IMR-90 (cell line): ENCODE data around the gene POU4F2. TPM values are rescaled to one million over a fixed set of nuclear protein-coding genes. Genes with fewer than 3 reads are reported as not detected.

Experiments
- ATAC-seq: fragments of 200-7000 bp; cut with Tn5 transposase; 2 replicates; pipeline ENCODE4 v1.9.1; 2020; ENCODE audit warnings: low read depth, mild to moderate bottlenecking, moderate library complexity
- BruUV-seq: library from RNA; stranded (reverse); fragments of 400-500 nt; replicated peaks from 2 replicates; lab custom pipeline; 2021; lab: Mats Ljungman, UMichigan
- CTCF ChIA-PET: fragments of 300-600 bp; formaldehyde crosslinking; extraction: SDS; loops from one replicate; lab custom pipeline; 2021; ENCODE audit warnings: antibody characterized with exemption; lab: Yijun Ruan, JAX
- POLR2A ChIA-PET: fragments of 300-600 bp; sonication (Branson Sonifier 250); formaldehyde crosslinking; loops from one replicate; lab custom pipeline; 2022; ENCODE audit warnings: antibody characterized with exemption; ENCODE audit not compliant: unreplicated experiment; lab: Charles Lee
- DNase-seq: peaks from one replicate; pipeline ENCODE4 v3.0.0; 2013
- H2AFZ ChIP-seq: replicated peaks from 2 replicates; pipeline ENCODE3; 2013; ENCODE audit warnings: low read length, mild to moderate bottlenecking; ENCODE audit not compliant: poor library complexity
- H2AK5ac ChIP-seq: 2 replicates; pipeline ENCODE4 v1.6.1; 2013; ENCODE audit warnings: low read depth, low read length, inconsistent platforms
- H2AK9ac ChIP-seq: replicated peaks from 2 replicates; pipeline ENCODE3; 2013; ENCODE audit warnings: mild to moderate bottlenecking, low read depth, low read length, moderate library complexity; ENCODE audit not compliant: poor library complexity
- H2BK120ac ChIP-seq: 2 replicates; pipeline ENCODE4 v1.6.1; 2013; ENCODE audit warnings: low read depth, low read length, inconsistent platforms
- H2BK15ac ChIP-seq: 3 replicates; pipeline ENCODE4 v1.6.1; 2013; ENCODE audit warnings: low read depth, low read length, inconsistent platforms
- H2BK20ac ChIP-seq: 2 replicates; pipeline ENCODE4 v1.6.1; 2013; ENCODE audit warnings: low read depth, mild to moderate bottlenecking, inconsistent platforms, low read length, moderate library complexity
- H2BK5ac ChIP-seq: 2 replicates; pipeline ENCODE4 v1.6.1; 2013; ENCODE audit warnings: mild to moderate bottlenecking, low read depth, low read length, inconsistent platforms; ENCODE audit not compliant: poor library complexity, severe bottlenecking
- H3K14ac ChIP-seq: replicated peaks from 2 replicates; pipeline ENCODE4 v1.6.1; 2013; ENCODE audit warnings: low read depth, low read length, inconsistent platforms
- H3K18ac ChIP-seq: 2 replicates; pipeline ENCODE4 v1.6.1; 2013; ENCODE audit warnings: low read depth, low read length, control low read depth
- H3K23ac ChIP-seq: 2 replicates; pipeline ENCODE4 v1.6.1; 2013; ENCODE audit warnings: low read depth, low read length, inconsistent platforms
- H3K27ac ChIP-seq: 2 replicates; pipeline ENCODE4 v1.5.1; 2013; ENCODE audit warnings: mild to moderate bottlenecking, control low read depth, low read length; ENCODE audit not compliant: insufficient read depth
- H3K27me3 ChIP-seq: 2 replicates; pipeline ENCODE4 v1.6.1; 2013; ENCODE audit warnings: low read length; ENCODE audit not compliant: control insufficient read depth, insufficient read depth
- H3K36me3 ChIP-seq: 2 replicates; pipeline ENCODE4 v1.6.1; 2013; ENCODE audit warnings: low read length, mixed read lengths; ENCODE audit not compliant: control insufficient read depth, insufficient read depth
- H3K4ac ChIP-seq: 2 replicates; pipeline ENCODE4 v1.6.1; 2013; ENCODE audit warnings: low read depth, low read length, inconsistent platforms
- H3K4me1 ChIP-seq: 2 replicates; pipeline ENCODE4 v1.6.1; 2013; ENCODE audit warnings: low read length, mixed read lengths; ENCODE audit not compliant: control insufficient read depth, insufficient read depth
- H3K4me2 ChIP-seq: 2 replicates; pipeline ENCODE4 v1.6.1; 2013; ENCODE audit warnings: low read depth, mild to moderate bottlenecking, control low read depth, low read length, moderate library complexity
- H3K4me3 ChIP-seq: 2 replicates; pipeline ENCODE4 v1.5.1; 2013; ENCODE audit warnings: low read depth, mild to moderate bottlenecking, control low read depth, low read length, moderate library complexity; ENCODE audit not compliant: insufficient read depth
- H3K56ac ChIP-seq: 2 replicates; pipeline ENCODE4 v1.6.1; 2013; ENCODE audit warnings: low read length, inconsistent platforms; ENCODE audit not compliant: insufficient read depth; ENCODE audit errors: extremely low read depth
- H3K79me1 ChIP-seq, 2 experiments: 2 replicates each; pipeline ENCODE4 v1.6.1; 2013; ENCODE audit warnings: low read length in 2 of 2, inconsistent platforms in 1 of 2, low read depth in 1 of 2
- H3K9ac ChIP-seq: 2 replicates; pipeline ENCODE4 v1.6.1; 2013; ENCODE audit warnings: low read depth, low read length, control low read depth
- H3K9me1 ChIP-seq: 2 replicates; pipeline ENCODE4 v1.6.1; 2013; ENCODE audit warnings: low read length, inconsistent platforms; ENCODE audit not compliant: insufficient read depth
- H3K9me3 ChIP-seq: 2 replicates; pipeline ENCODE4 v1.6.1; 2013; ENCODE audit warnings: low read length; ENCODE audit not compliant: control insufficient read depth, insufficient read depth
- H4K20me1 ChIP-seq: 2 replicates; pipeline ENCODE4 v1.6.1; 2013; ENCODE audit warnings: low read length, inconsistent platforms; ENCODE audit not compliant: insufficient read depth
- H4K5ac ChIP-seq: 2 replicates; pipeline ENCODE4 v1.6.1; 2013; ENCODE audit warnings: mild to moderate bottlenecking, low read depth, low read length, control low read depth
- H4K8ac ChIP-seq, 2 experiments: 2 replicates each; pipeline ENCODE4 v1.6.1; 2013; ENCODE audit warnings: low read depth in 2 of 2, low read length in 2 of 2, control low read depth in 1 of 2, inconsistent platforms in 1 of 2
- H4K91ac ChIP-seq: 2 replicates; pipeline ENCODE4 v1.6.1; 2013; ENCODE audit warnings: low read depth, low read length, inconsistent platforms; ENCODE audit not compliant: insufficient read depth
- BHLHE40 ChIP-seq: fragments of 150-350 bp; IDR thresholded peaks from 2 replicates; pipeline ENCODE4 v1.6.1; 2016; ENCODE audit warnings: mild to moderate bottlenecking, low read depth, low read length
- CEBPB ChIP-seq: IDR thresholded peaks from 2 replicates; pipeline ENCODE4 v1.6.1; 2012; ENCODE audit warnings: low read depth, low read length, improper control_type of control experiment
- FOS ChIP-seq: fragments of 150-350 bp; IDR thresholded peaks from 2 replicates; pipeline ENCODE4 v1.6.1; 2016; ENCODE audit warnings: low read depth, low read length
- MAZ ChIP-seq: IDR thresholded peaks from 2 replicates; pipeline ENCODE4 v1.6.1; 2012; ENCODE audit warnings: low read depth, mild to moderate bottlenecking, low read length, improper control_type of control experiment, moderate library complexity, borderline replicate concordance
- MXI1 ChIP-seq: IDR thresholded peaks from 2 replicates; pipeline ENCODE4 v1.6.1; 2012; ENCODE audit warnings: low read depth, mild to moderate bottlenecking, low read length, moderate library complexity, borderline replicate concordance
- NFE2L2 ChIP-seq: fragments of 150-350 bp; IDR thresholded peaks from 2 replicates; pipeline ENCODE4 v1.6.1; 2016; ENCODE audit warnings: low read depth, mild to moderate bottlenecking, low read length
- RAD21 ChIP-seq: IDR thresholded peaks from 2 replicates; pipeline ENCODE4 v1.6.1; 2012; ENCODE audit warnings: low read length, improper control_type of control experiment
- RCOR1 ChIP-seq: IDR thresholded peaks from 2 replicates; pipeline ENCODE4 v1.6.1; 2012; ENCODE audit warnings: mild to moderate bottlenecking, low read length, improper control_type of control experiment; ENCODE audit not compliant: insufficient replicate concordance
- RFX5 ChIP-seq: IDR thresholded peaks from 2 replicates; pipeline ENCODE4 v1.8.0; 2012; ENCODE audit warnings: low read depth, mild to moderate bottlenecking, low read length, moderate library complexity
- SMC3 ChIP-seq: fragments of 150-350 bp; IDR thresholded peaks from 2 replicates; pipeline ENCODE4 v1.6.1; 2016; ENCODE audit warnings: low read depth, mild to moderate bottlenecking, antibody characterized with exemption, low read length, moderate library complexity
- WGBS, 2 experiments: methylation state at CpG; one replicate each; pipeline versions ENCODE4 v1.1.5 to v1.1.7; 2013; ENCODE audit warnings: missing lambda C conversion rate in 2 of 2; ENCODE audit not compliant: insufficient read length in 1 of 2; ENCODE audit errors: extremely low coverage in 2 of 2; 5-methylcytosine and 5-hydroxymethylcytosine counted together
- dilution Hi-C: fragments of 300-500 bp; cut with HindIII; formaldehyde crosslinking; loops from one replicate; pipeline ENCODE4 v1.14.3; 2018; ENCODE audit warnings: low sequenced_read_pairs; ENCODE audit not compliant: unreplicated experiment
- in situ Hi-C: fragments of 300-500 bp; cut with MboI; formaldehyde crosslinking; loops from 3 replicates; pipeline ENCODE4 v1.14.3; 2019; ENCODE audit warnings: low sequenced_read_pairs, inconsistent platforms, mixed read lengths
- intact Hi-C: fragments of 100-400 bp; cut with micrococcal nuclease; formaldehyde crosslinking; loops from 2 replicates; pipeline ENCODE4 v1.10.0; 2022
- polyA plus RNA-seq, 3 experiments: library from polyadenylated mRNA; depleted of rRNA; stranded (reverse); fragments of >200 nt; gene quantifications; 2 replicates each; pipeline ENCODE4 v1.2.3, GENCODE V29; 2012; ENCODE audit warnings: low replicate concordance in 1 of 3
- total RNA-seq: library from RNA; depleted of rRNA; stranded (reverse); fragments of >200 nt; gene quantifications from 2 replicates; pipeline ENCODE4 v1.2.3, GENCODE V29; 2012
- TF ChIP-seq, protein P1 (sequence below): conservative IDR thresholded peaks from 2 replicates; pipeline ENCODE4 v1.5.1; 2012; ENCODE audit warnings: mild to moderate bottlenecking, low read depth, low read length, improper control_type of control experiment
- TF ChIP-seq, protein P2 (sequence below): fragments of 150-350 bp; IDR thresholded peaks from 2 replicates; pipeline ENCODE4 v1.6.1; 2017; ENCODE audit warnings: mild to moderate bottlenecking, antibody characterized with exemption, low read length, low read depth
- TF ChIP-seq, protein P3 (sequence below): fragments of 150-350 bp; IDR thresholded peaks from 2 replicates; pipeline ENCODE4 v1.6.1; 2016; ENCODE audit warnings: low read depth, mild to moderate bottlenecking, low read length, moderate library complexity, borderline replicate concordance

Gene POU4F2
- total and polyA plus RNA-seq, 2 of the 4 experiments (the other 2 are of a cell fraction), result not detected

DNA sequence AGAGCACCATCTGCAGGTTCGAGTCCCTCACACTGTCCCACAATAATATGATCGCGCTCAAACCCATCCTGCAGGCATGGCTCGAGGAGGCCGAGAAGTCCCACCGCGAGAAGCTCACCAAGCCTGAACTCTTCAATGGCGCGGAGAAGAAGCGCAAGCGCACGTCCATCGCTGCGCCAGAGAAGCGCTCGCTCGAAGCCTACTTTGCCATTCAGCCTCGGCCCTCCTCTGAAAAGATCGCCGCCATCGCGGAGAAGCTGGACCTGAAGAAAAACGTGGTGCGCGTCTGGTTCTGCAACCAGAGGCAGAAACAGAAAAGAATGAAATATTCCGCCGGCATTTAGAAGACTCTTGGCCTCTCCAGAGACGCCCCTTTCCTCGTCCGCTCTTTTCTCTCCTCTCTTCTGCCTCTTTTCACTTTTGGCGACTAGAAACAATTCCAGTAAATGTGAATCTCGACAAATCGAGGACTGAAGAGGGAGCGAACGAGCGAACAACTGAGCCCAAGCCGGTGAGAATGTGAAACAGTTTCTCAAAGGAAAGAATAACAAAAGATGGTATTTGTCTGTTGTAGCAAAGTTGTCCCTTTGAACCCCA is 1.9 kb downstream of the POU4F2 start:
- Histone ChIP-seq H3K9me1 (no peaks in the 10 kb centered on the region), H3K9me3 (peaks cover 7% of the 10 kb centered on the region), H2AFZ (no peak overlapping the region), H3K36me3 (no peaks in the 10 kb centered on the region), H2BK120ac (no peak overlapping the region), H2AK9ac (no peak overlapping the region), H2BK5ac (no peak overlapping the region), H2AK5ac (no peak overlapping the region), H2BK15ac (no peak overlapping the region), H3K4ac (no peak overlapping the region), H3K14ac (no peak overlapping the region), H4K5ac (no peak overlapping the region), H3K79me1 (no peaks in the 10 kb centered on the region), H3K9ac (no peak overlapping the region), H3K56ac (no peak overlapping the region), H4K91ac (no peak overlapping the region), H3K4me3 (no peak overlapping the region), H3K18ac (no peak overlapping the region), H3K4me2 (no peak overlapping the region; the same call in 1 of the 2 replicates), H3K23ac (no peak overlapping the region), H4K8ac (no peak overlapping the region), H3K27ac (no peak overlapping the region), H3K4me1 (no peaks in the 10 kb centered on the region), H3K27me3 (peaks cover 37% of the 10 kb centered on the region), H4K20me1 (no peaks in the 10 kb centered on the region), H2BK20ac (no peak overlapping the region)
- in situ Hi-C loops, result no loop called here
- DNase-seq (no peak), ATAC-seq (no peak)
- dilution Hi-C loops, result no loop called here
- ChIA-PET POLR2A (no interaction called here), CTCF (no interaction called here)
- intact Hi-C loops, result no loop called here
- no peak for TF ChIP-seq NFE2L2
- no peak for TF ChIP-seq MAZ
- TF ChIP-seq, protein P1, sequence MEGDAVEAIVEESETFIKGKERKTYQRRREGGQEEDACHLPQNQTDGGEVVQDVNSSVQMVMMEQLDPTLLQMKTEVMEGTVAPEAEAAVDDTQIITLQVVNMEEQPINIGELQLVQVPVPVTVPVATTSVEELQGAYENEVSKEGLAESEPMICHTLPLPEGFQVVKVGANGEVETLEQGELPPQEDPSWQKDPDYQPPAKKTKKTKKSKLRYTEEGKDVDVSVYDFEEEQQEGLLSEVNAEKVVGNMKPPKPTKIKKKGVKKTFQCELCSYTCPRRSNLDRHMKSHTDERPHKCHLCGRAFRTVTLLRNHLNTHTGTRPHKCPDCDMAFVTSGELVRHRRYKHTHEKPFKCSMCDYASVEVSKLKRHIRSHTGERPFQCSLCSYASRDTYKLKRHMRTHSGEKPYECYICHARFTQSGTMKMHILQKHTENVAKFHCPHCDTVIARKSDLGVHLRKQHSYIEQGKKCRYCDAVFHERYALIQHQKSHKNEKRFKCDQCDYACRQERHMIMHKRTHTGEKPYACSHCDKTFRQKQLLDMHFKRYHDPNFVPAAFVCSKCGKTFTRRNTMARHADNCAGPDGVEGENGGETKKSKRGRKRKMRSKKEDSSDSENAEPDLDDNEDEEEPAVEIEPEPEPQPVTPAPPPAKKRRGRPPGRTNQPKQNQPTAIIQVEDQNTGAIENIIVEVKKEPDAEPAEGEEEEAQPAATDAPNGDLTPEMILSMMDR, result no peak
- TF ChIP-seq, protein P2, sequence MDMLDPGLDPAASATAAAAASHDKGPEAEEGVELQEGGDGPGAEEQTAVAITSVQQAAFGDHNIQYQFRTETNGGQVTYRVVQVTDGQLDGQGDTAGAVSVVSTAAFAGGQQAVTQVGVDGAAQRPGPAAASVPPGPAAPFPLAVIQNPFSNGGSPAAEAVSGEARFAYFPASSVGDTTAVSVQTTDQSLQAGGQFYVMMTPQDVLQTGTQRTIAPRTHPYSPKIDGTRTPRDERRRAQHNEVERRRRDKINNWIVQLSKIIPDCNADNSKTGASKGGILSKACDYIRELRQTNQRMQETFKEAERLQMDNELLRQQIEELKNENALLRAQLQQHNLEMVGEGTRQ, result no peak
- TF ChIP-seq RCOR1, result no peak
- no peak for TF ChIP-seq RAD21
- TF ChIP-seq SMC3, result no peak
- no peak for TF ChIP-seq FOS
- TF ChIP-seq, protein P3, sequence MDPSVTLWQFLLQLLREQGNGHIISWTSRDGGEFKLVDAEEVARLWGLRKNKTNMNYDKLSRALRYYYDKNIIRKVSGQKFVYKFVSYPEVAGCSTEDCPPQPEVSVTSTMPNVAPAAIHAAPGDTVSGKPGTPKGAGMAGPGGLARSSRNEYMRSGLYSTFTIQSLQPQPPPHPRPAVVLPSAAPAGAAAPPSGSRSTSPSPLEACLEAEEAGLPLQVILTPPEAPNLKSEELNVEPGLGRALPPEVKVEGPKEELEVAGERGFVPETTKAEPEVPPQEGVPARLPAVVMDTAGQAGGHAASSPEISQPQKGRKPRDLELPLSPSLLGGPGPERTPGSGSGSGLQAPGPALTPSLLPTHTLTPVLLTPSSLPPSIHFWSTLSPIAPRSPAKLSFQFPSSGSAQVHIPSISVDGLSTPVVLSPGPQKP, result no peak
- no peak for TF ChIP-seq MXI1
- no peak for TF ChIP-seq RFX5
- TF ChIP-seq CEBPB, result no peak
- TF ChIP-seq BHLHE40, result no peak
- no TSS peak for BruUV-seq
- 7% methylated on average over 23 of the region's 37 CpGs; no CpG with 5 or more reads in 1 of the 2 experiments for WGBS, 2 experiments
